Measurements from ENCODE around the gene ZCCHC14. TPM values are rescaled to one million over a fixed set of nuclear protein-coding genes. Genes with fewer than 3 reads are reported as not detected.
A peak's percentile ranks its signal among the peaks of the same experiment; 100 is the strongest.

ZCCHC14 gene
- total and polyA plus RNA-seq, 2 of the 13 experiments (the other 11 are each of a cell fraction or from before 2014, with no cell fraction given): 12.4 to 12.5 TPM

DNA sequence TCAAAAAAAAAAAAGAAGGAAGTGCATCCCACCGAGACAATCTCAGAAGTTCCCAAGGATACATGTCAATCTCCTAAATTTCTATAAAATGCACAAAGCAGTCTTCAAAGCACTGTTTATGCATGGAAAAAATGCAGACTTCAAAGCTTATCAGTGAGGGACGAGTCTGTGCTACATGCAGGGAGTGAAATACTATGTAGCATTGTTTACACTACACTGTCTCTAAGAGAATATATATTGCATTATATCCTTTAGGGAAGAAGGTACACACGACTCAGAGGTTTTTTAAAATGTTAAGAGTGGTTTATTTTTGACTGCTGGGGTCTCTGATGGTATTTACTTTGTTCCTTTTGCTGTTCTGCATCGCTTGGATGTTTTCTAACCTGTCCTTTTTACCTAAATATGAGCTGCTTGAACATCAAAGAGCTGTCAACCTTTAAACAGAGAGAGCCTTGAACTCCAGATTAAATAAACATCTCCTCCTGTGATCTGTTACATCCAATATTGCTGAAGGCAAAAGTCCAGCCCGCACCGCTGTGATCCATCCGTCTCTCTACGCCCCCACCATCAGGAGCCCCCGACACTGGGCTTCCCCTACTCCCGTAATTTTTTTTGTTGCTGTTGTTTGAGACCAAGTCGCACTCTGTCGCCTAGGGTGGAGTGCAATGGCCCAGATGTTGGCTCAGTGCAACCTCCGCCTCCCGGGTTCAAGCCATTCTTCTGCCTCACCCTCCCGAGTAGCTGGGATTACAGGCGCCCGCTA is 110.6 kb downstream of the ZCCHC14 start (continued):
- peak; percentile 89 for TF ChIP-seq HNF1A (IDR thresholded peaks at IDR 0.05; ENCODE audit: low read depth)
- peak; percentile 92 for TF ChIP-seq HNF1A (CRISPR knock-in tag; IDR thresholded peaks at IDR 0.05; ENCODE audit: borderline replicate concordance)
- peak; percentile 73 for TF ChIP-seq CEBPG (CRISPR knock-in tag; IDR thresholded peaks at IDR 0.05)
- TF ChIP-seq MYC (CRISPR knock-in tag; IDR thresholded peaks at IDR 0.05; ENCODE audit: borderline replicate concordance): peak; percentile 63; the same call in 1 of the 2 replicates
- TF ChIP-seq, protein P1, sequence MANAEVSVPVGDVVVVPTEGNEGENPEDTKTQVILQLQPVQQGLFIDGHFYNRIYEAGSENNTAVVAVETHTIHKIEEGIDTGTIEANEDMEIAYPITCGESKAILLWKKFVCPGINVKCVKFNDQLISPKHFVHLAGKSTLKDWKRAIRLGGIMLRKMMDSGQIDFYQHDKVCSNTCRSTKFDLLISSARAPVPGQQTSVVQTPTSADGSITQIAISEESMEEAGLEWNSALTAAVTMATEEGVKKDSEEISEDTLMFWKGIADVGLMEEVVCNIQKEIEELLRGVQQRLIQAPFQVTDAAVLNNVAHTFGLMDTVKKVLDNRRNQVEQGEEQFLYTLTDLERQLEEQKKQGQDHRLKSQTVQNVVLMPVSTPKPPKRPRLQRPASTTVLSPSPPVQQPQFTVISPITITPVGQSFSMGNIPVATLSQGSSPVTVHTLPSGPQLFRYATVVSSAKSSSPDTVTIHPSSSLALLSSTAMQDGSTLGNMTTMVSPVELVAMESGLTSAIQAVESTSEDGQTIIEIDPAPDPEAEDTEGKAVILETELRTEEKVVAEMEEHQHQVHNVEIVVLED (CRISPR knock-in tag; IDR thresholded peaks at IDR 0.05; ENCODE audit: borderline replicate concordance): peak; percentile 57; the same call in 1 of the 2 replicates

All from HepG2 (cell line).